Lung (tissue), 12 donors: ENCODE data around the gene EPB41L2. TPM values are rescaled to one million over a fixed set of nuclear protein-coding genes. Genes with fewer than 3 reads are reported as not detected.
A peak's percentile ranks its signal among the peaks of the same experiment; 100 is the strongest.

Source experiments
- ATAC-seq: fragments of 200-7000 bp; cut with Tn5 transposase; one replicate; pipeline ENCODE4 v1.9.1; 2020; ENCODE audit warnings: moderate number of reproducible peaks; ENCODE audit not compliant: insufficient read depth, low FRiP score
- DNase-seq, 3 donors: peaks; one replicate each; pipeline ENCODE4 v3.0.0-alpha.2; 2013 to 2017
- H3K27ac ChIP-seq, 2 donors: one replicate each; pipeline ENCODE4 v1.5.1; 2013; ENCODE audit warnings: mild to moderate bottlenecking in 2 of 2, moderate library complexity in 2 of 2, control low read depth in 1 of 2, inconsistent platforms in 1 of 2, low read depth in 1 of 2, low read length in 1 of 2
- H3K27me3 ChIP-seq, 3 donors: one replicate each; pipeline ENCODE4 v1.5.1; 2013; ENCODE audit warnings: low read length in 2 of 3; ENCODE audit not compliant: control insufficient read depth in 3 of 3, insufficient read depth in 3 of 3
- H3K36me3 ChIP-seq, 4 donors: one replicate each; pipeline ENCODE4 v1.5.1; 2013; ENCODE audit warnings: low read length in 4 of 4, mild to moderate bottlenecking in 1 of 4, moderate library complexity in 1 of 4; ENCODE audit not compliant: control insufficient read depth in 4 of 4, insufficient read depth in 4 of 4
- H3K4me1 ChIP-seq, 5 donors: one replicate each; pipeline ENCODE4 v1.5.1; 2013; ENCODE audit warnings: low read length in 5 of 5, mild to moderate bottlenecking in 2 of 5, moderate library complexity in 1 of 5; ENCODE audit not compliant: control insufficient read depth in 5 of 5, insufficient read depth in 5 of 5
- H3K4me3 ChIP-seq: one replicate; pipeline ENCODE4 v1.5.1; 2013; ENCODE audit warnings: mild to moderate bottlenecking, control low read depth, moderate library complexity
- H3K9ac ChIP-seq, 2 donors: one replicate each; pipeline ENCODE4 v1.5.1; 2013; ENCODE audit warnings: low read length in 2 of 2, control low read depth in 1 of 2; ENCODE audit not compliant: insufficient read depth in 1 of 2
- H3K9me3 ChIP-seq, 4 donors: one replicate each; pipeline ENCODE4 v1.5.1; 2013; ENCODE audit warnings: low read length in 3 of 4, mild to moderate bottlenecking in 1 of 4, moderate library complexity in 1 of 4; ENCODE audit not compliant: control insufficient read depth in 4 of 4, insufficient read depth in 3 of 4
- WGBS, 2 donors: extraction: QIAGEN DNeasy Blood & Tissue Kit; methylation state at CpG; one replicate each; pipeline ENCODE4 v1.1.7; 2013; 5-methylcytosine and 5-hydroxymethylcytosine counted together
- polyA plus RNA-seq, 2 donors: library from polyadenylated mRNA; stranded (reverse); fragments of 200-250 nt; gene quantifications; one replicate each; pipeline ENCODE4 v1.2.1, GENCODE V29; 2013
- total RNA-seq, 2 donors: library from RNA; depleted of rRNA in 1 of 2; stranded (reverse); fragments of >200 nt in 1 of 2; gene quantifications; one replicate each; pipeline ENCODE4 v1.2.1, GENCODE V29; 2014 to 2021
- TF ChIP-seq, protein P1 (sequence below): IDR thresholded peaks from 2 replicates; pipeline ENCODE4 v1.5.1; 2012; ENCODE audit warnings: mild to moderate bottlenecking; ENCODE audit errors: control extremely low read depth, extremely low read depth
- donor health status: control.
- donor health status: control.
- donor health status: Bipolar disorder and iron deficiency.
- donor health status: healthy.
- donor health status: DM: yes; HTN: yes; CAD: no.

Gene EPB41L2
- total and polyA plus RNA-seq, 4 donors = 21.9 to 265 (median 52.7) TPM

DNA sequence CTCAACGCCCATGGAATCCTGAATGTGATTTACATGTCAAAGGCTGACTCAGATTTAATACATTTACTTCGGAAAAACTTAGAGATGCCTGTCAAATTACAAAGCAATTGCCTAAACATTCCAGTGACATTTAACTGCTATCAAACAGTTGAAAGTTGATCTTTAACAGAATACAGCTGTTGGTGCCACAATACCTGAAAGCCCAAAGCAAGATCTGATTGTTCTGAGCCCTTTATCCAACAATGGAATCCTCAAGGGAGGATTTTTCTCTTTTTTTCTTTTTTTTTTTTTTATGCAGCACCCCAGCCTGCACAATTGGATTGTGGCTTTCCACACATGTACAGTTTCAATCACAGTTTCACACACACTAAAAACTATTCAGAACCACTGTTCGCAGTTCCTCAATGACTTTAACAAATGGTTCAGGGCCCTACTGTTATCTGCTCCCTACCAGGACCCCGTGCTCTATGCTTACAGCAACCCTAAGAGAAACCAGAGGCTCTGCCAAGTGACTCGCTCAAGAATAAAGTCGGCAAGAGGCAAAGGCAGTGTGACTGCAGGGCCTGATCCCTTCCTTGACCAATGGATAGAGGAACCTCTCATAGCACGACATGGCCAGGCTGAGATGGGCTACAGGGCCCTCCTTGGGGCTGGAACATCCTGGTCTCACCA, 33.3 kb downstream of the EPB41L2 start:
- H3K27me3 ChIP-seq = no peaks in the 10 kb centered on the region
- peaks cover 0 to 13% (median 4%) of the 10 kb centered on the region in 5 donors for H3K4me1 ChIP-seq
- WGBS, 2 donors = 72 to 86% methylated on average over 7 of the region's 7 CpGs
- H3K9me3 ChIP-seq = no peaks in the 10 kb centered on the region
- no peak overlapping the region for H3K4me3 ChIP-seq
- TF ChIP-seq, protein P1, sequence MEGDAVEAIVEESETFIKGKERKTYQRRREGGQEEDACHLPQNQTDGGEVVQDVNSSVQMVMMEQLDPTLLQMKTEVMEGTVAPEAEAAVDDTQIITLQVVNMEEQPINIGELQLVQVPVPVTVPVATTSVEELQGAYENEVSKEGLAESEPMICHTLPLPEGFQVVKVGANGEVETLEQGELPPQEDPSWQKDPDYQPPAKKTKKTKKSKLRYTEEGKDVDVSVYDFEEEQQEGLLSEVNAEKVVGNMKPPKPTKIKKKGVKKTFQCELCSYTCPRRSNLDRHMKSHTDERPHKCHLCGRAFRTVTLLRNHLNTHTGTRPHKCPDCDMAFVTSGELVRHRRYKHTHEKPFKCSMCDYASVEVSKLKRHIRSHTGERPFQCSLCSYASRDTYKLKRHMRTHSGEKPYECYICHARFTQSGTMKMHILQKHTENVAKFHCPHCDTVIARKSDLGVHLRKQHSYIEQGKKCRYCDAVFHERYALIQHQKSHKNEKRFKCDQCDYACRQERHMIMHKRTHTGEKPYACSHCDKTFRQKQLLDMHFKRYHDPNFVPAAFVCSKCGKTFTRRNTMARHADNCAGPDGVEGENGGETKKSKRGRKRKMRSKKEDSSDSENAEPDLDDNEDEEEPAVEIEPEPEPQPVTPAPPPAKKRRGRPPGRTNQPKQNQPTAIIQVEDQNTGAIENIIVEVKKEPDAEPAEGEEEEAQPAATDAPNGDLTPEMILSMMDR = no peak
- no peak overlapping the region for H3K27ac ChIP-seq
- H3K36me3 ChIP-seq = no peaks in the 10 kb centered on the region
- DNase-seq = peak; percentile 45 to 82 (median 73)
- ATAC-seq = no peak
- peak overlapping the region in 1 of 2 donors; percentile 47 for H3K9ac ChIP-seq

DNA sequence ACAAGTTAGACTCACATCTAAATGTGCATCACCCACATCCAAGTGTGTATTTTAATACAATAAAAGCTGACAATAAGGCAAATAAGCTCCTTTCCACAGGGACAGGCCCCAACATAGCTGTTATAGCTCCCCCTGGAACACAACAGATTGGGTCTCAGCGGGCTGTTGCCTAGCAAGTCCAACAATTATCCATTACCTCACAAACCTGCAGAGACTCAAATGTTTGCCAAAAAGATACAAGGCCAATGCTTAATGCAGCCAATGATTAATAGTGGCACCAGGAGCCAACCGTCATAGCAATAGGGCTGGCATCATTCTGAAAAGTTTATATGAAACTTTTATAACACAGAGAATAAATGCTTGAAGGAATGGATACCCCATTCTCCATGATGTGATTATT, 35.7 kb downstream of the EPB41L2 start:
- Histone ChIP-seq H3K9ac (no peak overlapping the region), H3K27me3 (no peaks in the 10 kb centered on the region), H3K36me3 (no peaks in the 10 kb centered on the region), H3K27ac (no peak overlapping the region), H3K9me3 (no peaks in the 10 kb centered on the region), H3K4me1 (peaks cover 0 to 13% (median 6%) of the 10 kb centered on the region in 5 donors), H3K4me3 (no peak overlapping the region)
- TF ChIP-seq, protein P1 = no peak
- ATAC-seq = no peak
- 95 to 98% methylated on average over 2 of the region's 2 CpGs for WGBS, 2 donors
- DNase-seq = no peak

DNA sequence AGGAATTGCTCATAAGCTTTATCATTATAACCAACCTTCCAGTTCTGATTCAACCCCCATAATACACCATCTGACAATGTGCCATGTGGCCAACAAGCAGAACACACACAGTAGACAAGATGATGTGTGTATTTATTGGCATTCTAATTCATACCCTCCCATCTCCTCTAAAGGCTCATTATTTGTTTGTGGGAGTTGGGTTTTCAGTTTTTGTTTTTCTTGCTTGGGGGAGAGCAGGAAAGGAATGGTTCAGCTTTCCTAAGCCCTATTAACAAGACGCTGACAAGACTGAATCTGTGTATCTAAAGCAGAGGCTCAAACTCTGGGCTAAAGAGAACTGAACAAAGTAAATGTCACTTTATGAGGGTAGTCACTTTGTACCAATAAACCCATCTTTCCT, 36.8 kb downstream of the EPB41L2 start:
- H3K27me3 ChIP-seq = no peaks in the 10 kb centered on the region
- no peak overlapping the region for H3K27ac ChIP-seq
- no peaks in the 10 kb centered on the region for H3K9me3 ChIP-seq
- H3K9ac ChIP-seq = no peak overlapping the region
- ATAC-seq (no peak), DNase-seq (no peak)
- peaks cover 0 to 13% (median 6%) of the 10 kb centered on the region in 5 donors for H3K4me1 ChIP-seq
- TF ChIP-seq, protein P1 = no peak
- H3K4me3 ChIP-seq = no peak overlapping the region
- no peaks in the 10 kb centered on the region for H3K36me3 ChIP-seq
- WGBS, 2 donors = 97 to 98% methylated on average over 1 of the region's 1 CpG

DNA sequence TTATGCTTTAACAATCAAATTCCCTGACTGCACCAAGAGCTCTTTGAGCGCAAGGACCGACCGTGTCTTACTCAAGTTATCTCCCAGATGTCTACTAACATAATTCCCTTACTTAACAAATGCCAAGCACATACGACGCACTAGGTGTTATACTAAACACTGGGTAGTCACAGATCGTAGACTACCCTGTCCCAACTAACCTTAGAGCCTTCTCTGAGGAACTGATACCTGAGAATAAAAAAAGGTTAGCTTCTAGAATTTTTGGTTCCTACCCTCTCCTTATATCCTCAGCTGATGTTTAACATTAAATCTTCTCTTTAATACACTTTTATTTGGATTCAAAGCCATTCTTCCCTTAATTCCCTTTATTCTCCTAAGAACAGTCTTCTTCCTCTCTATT, 38.5 kb downstream of the EPB41L2 start:
- no peaks in the 10 kb centered on the region for H3K9me3 ChIP-seq
- peaks cover 0 to 4% (median 2%) of the 10 kb centered on the region in 5 donors for H3K4me1 ChIP-seq
- H3K27ac ChIP-seq = no peak overlapping the region
- TF ChIP-seq, protein P1 = no peak
- ATAC-seq (no peak), DNase-seq (no peak)
- H3K4me3 ChIP-seq = no peak overlapping the region
- H3K9ac ChIP-seq = no peak overlapping the region
- no peaks in the 10 kb centered on the region for H3K36me3 ChIP-seq
- 97 to 98% methylated on average over 6 of the region's 6 CpGs for WGBS, 2 donors
- H3K27me3 ChIP-seq = no peaks in the 10 kb centered on the region
